GM19397 (cell line): ENCODE results near the gene PKDCC.

Source experiments
- ATAC-seq: cut with Tn5 transposase; IDR thresholded peaks from one replicate; pipeline ENCODE4 v1.9.1; 2021; ENCODE audit warnings: mild to moderate bottlenecking, moderate library complexity; ENCODE audit not compliant: unreplicated experiment

PKDCC gene

DNA sequence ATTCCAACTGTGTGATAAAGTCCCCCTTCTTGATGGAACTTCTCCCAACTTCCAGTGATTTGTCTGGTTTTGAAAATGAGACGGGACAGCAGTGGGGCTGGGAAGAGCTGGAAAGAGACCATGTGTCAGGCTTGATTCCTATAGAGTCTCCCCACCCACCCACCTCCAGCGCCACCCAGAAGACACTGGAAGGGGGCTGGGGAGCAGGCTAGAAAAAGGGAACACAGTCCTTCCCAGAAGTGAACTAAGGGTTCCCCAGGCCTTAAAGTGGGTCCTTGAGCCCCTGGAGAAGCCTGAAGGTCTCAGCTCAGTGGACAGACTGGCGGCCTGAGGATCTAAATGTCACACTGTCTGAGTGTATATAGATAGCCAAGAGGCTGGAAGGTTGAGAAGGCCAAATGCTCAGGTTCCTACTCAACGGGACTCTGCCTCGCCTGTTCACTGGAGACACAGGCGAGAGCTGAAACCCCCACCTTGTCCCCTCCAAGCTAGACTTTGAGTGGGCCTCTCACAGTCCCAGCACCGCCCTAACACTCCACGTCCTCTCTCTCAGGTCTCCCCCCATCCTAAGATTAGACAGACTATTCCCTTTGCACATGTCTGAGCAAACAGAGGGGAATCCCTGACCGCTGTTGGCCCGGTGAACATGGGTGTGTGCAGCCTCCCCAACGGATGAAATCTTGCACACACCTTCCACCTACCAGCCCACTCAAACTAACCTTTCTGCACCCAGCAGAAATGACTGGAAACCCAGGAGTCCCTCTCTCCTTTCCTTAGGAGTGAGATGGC is 1.6 kb downstream of the PKDCC start:
- ATAC-seq: no peak

DNA sequence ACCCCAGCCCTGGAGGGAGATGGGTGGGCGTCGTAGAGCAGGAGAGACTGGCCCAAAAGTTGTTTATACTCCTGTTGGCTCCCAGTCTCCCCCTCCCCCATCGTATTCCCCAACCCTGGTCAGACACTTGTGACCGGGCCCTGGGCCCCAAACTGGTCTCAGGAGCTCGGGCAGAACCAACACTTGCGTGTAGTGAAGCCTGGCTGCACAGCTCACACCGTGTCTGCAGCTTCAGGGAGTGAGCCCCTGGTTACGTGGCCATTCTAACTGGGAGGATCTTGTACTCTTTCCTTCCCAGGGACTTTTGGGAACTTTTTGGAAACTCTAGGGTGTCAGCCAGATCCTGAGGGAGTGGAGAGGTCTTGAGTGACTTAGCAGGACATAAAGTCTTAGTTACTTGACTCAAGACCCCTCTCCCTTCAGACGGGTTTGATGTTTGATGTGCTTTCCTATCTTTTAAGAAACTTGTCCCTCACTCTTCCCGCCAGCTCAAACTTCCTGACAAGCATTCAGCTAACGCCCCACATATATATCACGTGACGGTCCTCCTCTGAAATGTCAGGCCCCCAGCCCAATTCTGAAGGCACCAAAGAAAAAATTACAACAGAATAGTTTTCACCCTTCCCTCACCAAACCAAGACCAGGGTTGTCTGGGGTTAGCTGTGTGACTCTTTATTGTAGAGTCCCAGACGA is 2.3 kb downstream of the PKDCC start:
- no peak for ATAC-seq

DNA sequence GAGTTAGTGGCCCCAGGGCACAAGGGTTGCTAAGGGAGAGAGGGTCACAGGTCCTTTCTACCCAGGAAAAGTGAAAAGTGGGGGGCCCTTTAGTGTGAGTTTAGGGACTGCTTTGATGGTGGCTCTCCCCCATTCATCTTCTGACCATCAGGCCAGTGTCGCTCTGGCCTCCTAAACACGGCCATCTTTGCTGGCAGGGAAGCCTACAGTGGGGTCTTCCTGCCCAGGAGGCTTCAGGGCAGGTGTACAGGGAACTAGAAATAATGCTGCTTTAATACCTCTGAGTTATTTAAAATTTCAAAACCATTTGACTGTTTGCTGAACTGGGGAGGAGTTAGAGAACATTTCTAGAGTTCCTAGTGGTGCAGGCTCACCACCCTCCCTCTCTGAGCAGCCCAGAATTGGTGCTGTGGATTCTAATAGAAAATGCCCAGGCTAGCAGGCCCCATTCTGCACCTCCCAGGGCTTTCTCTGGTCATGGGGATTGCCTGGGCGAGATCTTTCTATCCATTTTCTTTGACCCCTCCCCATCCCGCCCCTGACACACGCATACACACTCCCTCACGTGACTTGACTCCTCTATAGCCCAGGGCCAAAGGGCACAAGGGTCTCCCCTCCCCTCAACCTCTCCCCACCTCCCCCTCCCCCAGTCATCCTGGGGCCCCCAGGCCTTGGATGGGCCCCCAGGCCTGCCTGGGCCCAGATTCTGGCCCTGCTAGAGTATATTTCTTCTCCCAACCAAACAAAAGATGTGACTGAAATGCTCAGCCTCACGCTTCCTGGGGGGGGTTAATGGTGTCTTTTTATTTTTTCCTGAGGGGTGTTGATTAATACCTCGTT is 3.1 kb downstream of the PKDCC start:
- no peak for ATAC-seq

DNA sequence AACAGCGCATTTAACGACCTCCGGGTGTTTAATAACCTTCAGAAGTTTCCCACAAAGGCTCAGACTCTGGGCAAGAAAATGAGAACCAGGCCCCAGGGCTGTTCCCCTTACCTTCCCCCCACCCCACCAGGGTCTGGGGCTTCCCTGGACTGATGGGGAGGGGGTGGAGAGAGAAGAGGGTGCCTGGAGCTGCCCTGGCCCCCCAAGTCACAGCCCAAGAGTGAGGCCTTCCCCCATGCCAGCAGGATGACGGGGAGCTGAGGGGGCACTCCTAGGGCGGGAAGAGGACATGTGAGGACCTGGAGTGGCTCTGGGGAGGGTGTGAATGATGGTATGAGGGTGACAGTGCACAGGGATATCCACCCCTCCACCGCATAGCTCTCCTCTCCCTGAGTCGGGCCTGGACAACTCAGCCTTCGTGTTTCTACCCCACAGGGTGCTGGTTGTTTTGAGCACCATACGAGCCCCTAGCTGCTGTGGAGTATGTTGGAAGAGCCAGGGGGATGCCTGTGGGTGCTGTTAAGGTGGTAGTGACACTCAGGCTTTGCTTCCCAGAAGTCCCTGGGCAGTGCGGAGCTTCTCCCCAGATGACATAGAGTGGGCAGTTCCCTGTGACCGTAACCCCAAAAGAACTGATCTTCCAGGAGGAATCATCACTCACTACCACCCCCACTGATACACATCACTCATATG is 3.9 kb downstream of the PKDCC start:
- no peak for ATAC-seq

DNA sequence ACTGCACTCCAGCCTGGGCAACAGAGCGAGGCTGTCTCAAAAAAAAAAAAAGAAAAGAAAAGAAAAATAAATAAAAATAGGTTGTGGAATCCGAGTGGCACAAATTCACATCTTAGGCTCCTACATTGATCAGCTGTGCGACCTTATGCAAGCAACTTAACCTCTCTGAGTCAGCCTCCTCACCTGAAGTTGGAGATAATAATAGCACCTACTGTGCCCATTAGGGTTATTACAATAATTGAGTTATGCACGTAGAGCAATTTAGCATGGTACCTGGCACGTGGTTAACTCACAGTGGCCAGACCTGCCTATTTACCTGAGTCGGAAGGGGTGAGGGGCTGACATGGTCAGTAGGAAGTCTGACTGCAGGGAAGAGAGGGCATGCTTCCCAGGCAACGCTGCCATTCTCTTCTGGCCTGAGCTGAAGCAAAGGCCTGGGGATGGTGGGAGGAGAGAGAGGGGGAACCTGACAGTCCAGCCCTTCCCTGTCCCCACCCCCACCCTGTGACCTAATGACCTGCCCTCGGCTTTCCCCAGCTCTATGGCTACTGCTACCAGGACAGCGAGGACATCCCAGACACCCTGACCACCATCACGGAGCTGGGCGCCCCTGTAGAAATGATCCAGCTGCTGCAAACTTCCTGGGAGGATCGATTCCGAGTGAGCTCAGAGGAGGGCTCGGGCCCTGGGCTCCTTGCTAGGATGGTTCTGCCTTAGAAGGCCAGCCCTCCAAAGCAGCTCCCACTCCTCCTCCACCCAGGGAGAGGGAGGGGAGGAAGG is 5.1 kb downstream of the PKDCC start:
- ATAC-seq: no peak

DNA sequence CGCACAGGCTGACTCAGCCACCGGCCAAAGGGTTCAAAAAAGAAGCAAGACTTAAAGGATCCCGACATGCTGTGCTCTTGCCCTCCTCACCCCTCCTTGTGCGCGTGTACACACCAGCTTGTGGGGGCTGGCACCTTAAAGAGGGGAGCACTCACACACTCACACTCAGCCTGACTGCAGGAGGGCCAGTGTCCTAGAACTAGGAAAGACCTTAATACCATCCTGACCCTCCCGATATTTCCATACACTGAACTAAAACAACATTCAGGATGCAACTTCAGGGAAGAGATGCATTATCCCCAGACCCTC is 5.6 kb downstream of the PKDCC start:
- no peak for ATAC-seq

DNA sequence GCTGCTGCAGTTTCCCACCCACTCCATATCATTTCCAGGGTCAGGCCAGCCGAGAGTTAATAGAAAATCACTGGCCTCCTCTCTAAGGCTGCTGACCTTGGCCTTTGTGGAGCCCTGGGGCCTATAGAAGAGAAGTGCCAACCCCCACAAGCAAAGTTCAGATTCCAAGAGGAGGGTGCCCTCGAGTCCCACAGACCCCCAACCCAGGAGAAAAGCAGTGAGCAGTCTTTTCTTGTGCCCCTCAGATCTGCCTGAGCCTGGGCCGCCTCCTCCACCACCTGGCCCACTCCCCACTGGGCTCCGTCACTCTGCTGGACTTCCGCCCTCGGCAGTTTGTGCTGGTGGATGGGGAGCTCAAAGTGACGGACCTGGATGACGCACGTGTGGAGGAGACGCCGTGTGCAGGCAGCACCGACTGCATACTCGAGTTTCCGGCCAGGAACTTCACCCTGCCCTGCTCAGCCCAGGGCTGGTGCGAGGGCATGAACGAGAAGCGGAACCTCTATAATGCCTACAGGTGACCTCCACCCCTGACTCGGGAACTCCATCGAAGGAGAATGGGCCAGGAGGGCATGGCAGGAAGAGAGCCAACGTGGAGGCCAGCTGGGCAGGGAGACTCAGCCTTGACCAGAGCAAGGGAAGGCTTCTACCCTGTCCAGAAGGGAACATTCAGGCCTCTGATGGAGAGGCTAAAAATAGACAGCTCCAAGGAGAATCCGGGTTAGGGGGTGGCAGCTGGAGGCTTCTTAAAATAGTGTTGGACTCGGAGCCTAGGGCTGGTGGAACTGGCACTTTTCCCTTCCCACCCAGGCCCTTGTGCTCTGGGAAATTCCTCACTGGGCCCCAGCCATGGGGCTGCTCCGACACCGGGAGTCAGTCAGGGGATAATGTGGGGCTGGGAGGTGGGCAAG is 6.2 kb downstream of the PKDCC start:
- no peak for ATAC-seq

DNA sequence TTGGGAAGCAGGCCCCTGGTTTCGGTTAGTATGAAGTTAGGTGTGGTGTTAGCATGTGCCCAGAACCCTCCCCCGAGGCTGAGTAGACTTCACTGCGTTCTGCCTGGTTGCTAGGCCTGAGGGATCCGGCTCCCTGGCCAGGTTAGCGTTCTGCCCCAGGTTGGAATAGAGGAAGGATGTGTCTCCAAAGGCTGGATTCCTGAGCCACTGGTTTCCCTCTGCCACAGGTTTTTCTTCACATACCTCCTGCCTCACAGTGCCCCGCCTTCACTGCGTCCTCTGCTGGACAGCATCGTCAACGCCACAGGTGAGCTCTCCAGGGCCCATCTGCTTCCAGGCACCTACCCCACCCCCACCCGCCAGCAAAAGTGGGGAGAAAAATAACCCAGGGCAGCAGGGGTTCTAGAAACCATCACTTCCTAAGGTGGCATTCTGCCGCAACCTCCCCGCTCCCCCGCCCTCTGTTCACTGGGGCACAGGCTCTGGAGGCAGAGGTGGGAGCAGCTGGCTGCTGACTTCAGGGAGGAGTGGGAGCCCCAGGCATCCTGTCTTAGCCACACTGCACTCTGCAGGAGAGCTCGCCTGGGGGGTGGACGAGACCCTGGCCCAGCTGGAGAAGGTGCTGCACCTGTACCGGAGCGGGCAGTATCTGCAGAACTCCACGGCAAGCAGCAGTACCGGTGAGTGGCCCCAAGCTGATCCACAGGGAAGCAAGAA is 7.1 kb downstream of the PKDCC start:
- no peak for ATAC-seq

DNA sequence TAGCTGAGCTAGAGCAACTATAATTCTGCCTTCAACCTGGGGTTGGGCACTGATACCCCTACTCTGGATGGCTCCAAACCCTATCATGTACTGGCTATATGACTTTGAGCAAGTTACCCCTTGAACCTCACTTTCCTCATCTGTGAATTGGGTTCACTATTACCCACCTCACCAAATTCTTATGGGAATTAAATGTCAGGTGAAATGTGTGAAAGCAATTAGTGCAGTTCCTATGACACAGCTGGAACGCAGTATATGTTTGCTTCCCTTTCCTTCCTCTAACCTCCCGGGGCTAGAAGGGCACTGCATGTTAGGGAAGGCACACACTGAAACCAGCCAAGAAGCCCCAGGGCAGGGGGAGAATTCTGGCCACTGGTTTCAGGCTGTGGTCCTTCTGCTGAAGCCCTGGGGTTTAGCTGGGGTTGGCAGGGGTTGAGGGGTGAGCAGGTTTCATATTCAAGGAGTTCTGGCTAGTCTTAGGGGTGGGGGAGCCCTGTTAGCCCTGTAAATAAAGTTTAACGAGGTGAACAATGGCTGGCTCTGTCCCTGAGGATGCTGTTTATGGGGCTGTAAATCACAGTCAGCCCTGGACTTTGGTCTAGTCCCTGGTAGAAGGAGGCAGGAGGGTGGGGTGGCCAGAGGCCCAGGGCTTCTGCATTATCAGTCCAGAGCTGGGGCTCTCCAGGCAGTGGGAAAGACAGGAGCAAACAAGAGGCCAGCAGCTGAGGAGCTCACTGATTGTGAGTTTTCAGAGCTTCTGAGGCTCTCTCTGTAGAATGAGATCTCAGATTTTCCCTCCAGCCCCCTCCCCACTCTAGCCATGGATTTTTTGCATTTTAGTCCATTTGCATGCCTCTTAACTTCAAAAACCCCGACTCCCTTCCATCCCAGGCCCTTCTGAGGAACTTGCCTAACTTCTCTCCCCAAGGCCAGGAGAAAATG is 8.0 kb downstream of the PKDCC start:
- no peak for ATAC-seq

DNA sequence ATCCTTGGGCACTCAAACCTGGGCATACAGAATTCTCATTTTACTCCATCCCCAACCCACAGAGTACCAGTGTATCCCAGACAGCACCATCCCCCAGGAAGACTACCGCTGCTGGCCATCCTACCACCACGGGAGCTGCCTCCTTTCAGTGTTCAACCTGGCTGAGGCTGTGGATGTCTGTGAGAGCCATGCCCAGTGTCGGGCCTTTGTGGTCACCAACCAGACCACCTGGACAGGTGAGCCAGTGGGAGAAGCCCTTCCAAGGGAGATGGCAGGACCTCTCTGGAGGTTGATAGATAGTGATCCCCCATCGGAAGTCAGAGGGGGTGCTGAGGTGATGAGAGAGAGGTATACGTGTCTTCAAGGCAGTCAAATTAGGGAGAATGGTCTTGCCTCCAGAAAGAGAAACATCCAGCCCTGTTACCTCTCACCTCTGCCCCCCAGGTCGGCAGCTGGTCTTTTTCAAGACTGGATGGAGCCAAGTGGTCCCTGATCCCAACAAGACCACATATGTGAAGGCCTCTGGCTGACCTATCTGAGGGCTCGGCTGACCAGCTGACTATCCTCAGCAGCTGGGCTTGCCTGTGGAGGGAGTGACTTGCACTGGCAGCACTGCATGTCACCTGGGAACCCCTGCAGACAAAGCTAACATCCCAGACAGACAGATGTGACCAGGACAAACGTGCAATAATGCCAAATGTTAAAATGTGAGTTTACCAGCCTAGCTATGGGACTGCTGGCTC is 9.5 kb downstream of the PKDCC start:
- no peak for ATAC-seq

DNA sequence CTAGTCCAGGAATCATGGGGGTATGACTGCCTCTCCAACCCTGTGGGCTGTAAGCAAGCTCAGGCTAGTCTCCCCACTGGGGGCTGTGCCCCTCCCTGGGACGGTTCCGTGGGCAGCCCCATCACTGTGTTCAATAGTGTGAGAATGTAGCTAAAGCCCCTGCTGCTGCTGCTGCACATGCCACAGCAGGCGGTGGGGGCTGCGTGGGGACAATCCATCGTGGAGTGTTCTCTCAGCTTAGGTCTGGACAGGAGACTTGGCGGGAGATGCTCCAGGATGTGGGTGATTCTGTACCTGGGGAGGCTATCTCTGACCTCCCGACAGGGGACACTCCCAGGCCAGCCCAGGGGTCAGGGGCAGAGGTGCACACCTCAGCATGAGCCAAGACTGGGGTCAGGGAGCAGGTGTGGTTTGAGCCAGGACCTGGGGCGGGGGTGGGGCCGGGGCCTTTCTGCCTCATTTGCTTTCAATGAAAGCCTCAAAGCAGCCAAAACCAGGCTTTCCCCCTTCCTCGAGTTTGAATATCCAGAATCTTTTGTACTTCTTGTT is 10.2 kb downstream of the PKDCC start:
- no peak for ATAC-seq

DNA sequence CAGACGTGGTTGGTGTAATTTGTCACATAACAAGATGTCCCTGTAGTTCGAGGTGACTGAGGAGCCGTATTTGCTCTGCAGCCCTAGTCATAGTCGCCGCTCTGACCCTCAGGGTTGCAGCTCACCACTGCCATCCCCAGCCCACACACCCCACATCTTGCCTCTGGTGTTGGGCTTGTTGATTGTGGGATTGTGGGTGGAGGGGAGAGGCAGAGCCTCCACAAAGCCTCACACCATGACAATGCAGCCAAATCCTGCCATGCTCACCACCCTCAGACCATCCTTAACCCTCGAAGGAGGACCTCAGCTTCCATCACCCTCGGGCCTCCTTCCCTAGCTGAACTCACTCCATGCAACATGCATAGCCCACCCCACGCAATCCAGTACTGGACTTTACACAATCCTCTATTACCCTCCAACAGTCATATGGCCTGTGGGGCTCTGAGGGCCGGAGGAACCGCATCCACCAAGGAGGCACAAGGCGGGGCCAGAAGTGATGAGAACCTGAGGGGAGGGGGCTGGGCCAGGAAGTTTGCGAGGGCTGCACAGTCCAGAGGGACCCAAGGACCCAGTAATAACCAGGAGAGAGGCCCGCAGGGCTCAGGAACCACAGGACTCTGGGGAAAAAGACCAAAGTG is 11.6 kb downstream of the PKDCC start:
- ATAC-seq: no peak

DNA sequence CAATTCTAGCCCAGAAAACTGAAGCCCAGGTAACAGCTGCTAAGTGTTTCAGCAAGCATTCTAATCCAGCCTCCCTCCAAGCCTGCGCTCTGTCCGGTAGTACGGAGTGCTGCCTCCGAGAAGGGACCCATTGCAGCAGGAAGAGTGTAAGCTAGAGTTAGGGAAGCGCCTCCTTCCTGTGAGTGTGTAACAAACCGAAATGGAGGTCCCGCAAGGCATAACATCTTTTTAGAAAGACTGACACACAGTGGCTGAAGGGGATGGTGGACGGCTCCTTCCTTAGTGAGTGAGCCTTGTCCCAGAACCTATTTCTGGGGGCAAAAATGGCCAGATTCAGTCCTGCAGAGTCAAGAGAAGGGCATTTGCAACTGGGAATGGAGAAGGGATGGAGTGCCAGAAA is 12.2 kb downstream of the PKDCC start:
- no peak for ATAC-seq

DNA sequence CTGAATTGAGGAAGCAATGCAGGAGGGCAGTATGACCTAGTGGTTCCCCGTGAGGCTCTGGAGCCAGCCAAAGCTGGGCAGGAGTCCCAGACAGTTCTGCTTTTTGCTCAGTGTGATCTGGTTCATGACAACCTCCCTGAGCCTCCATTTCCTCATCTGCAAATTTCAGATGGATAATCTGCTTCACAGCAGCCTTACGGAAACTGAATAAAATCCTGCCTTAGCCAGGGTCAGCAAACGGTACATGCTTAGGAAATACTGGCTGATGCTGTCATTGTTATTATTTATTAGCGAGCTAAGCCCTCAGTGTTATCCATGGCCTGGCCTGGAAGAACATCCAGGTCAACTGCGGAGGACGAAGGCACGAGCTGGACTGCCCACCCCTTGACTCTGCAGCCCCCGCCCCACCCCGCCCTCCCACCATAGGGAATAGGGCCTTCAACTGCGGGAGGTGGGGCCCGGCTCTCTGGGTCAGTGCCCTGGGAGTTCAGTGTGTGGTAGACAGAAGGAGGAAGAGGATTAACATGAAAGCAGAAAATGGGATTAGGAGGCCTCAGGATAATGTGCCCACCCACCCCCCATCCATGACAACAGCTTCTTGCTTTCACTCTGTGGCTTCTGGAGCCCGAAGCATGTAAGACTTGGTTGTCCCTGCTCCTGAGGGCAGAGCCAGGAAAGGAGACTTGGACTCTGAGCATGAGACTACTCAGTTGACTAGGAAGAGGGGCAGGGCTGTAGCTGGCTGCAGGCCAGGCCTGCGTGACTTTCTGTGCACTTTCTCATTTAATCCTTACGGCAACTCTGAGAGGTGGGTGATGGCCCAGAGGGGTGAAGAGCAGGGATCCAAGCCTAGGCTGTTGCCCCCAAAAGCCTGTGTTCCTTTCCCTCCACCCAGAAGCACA is 13.1 kb downstream of the PKDCC start:
- no peak for ATAC-seq

DNA sequence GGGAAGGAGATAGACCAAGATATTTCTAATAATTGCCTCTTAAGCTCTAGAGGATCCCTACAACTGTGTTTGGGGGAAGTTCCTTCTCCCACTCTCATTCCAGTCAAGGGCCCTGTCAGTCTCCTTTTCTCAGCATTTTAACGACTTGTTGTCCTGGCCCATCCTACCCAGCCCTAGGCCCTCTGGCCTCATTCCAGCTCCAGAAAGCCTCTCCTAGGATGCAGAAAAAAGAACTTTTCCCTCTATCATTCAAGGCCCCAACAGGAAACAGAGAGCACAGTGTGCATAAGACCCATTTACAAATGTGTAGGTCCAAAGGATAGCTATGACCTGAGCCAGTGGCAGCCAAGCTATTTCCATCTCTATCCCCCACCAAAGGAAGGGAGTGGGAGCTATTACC is 14.0 kb downstream of the PKDCC start:
- ATAC-seq: no peak
